NCI-H2196 treated with DMSO at 0.1 percent for 48 hours (cell line): ENCODE measurements around the gene STARD9.
A peak's percentile ranks its signal among the peaks of the same experiment; 100 is the strongest.

Experiments
- DNase-seq: peaks from one replicate; lab custom pipeline; 2025; ENCODE audit not compliant: unreplicated experiment; lab: John Stamatoyannopoulos, UW

STARD9 gene

DNA sequence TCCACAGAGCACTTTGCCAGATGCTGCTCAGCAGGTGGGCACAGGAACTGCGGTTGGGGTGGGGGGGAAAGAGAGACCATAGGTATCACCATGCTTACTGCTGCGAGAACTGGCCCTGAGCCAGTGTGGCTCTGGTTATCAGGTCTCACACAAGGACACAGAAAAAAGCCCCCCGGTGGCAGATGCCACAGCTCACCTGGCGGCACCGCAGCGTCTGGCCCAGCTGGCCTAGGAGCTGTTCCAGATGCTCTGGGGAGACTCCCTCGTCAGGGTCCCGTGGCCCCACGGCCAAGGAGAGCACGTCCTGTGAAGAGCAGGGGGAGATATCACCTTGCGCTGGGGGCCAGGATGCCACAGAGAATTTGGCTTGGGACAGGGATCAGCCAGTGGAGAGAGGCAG lies 150.7 kb downstream of the STARD9 start:
- DNase-seq = no peak

DNA sequence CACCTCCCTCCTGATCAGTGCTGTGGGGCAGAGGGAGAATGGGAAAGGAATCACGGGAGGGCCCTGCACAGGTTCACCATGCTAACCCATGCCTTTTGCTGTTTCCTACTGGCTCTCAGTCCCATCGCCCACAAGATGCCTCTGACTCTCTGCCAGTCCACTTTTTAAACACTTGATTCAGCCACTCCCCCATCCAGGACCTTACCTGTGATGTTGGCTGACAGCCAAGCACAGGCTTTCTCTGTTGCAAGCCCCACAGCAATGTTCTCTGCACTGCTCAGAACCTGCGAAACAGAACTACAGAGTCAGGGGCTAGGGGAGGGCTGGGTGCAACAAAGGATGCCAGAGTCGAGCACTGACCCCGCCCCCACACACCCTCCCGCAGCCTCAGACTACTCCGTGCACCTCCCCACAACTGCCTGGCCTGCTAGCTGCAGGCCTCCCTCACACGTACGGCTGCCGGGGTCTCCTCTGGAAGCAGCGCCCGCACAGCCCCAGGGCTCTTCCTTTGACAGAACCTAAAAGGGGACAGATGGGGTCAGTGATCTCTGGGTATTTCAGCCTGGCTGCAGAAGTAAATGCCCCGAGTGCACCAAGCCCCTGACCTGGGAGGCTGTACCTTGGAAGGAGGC lies 152.5 kb downstream of the STARD9 start:
- DNase-seq = no peak

DNA sequence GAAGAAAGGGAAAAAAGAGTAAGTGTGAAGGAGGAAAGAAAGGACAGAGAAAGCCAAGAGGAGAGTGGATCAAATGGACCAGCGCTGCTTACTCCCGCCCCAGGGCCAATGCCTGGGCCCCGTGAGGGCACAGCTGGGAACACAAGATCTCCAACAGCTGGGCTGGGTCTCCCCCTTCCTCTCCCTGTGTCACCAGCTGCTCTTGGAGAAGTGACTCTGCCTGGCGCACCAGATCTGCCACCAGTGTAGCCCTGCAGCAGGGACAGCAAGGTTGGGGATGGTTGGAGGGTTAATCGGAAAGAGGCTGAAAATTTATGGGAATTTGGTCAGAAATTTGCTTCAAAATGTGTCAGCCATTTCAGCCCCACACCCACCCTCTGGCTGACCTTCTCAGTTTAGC lies 153.2 kb downstream of the STARD9 start:
- DNase-seq = no peak

DNA sequence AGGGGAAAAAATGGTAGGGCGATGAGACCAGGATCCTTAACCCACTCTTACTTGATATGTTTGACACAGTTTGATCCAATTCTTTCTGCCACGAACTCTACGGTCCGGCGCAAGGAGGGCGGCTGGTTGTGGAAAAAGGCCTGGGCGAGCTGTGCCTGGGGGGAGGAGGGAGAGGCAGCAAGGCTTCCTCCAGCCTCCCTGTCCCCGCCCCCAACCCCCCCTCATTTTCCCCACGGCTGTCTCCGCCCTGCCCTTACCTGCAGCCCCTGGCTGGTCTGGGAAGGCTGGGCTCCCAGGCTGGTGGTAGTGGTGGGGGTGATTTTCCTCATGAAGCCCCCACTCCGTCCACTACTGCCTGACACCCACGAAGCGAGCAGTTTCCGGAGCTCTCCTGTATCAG lies 153.6 kb downstream of the STARD9 start:
- no peak for DNase-seq

DNA sequence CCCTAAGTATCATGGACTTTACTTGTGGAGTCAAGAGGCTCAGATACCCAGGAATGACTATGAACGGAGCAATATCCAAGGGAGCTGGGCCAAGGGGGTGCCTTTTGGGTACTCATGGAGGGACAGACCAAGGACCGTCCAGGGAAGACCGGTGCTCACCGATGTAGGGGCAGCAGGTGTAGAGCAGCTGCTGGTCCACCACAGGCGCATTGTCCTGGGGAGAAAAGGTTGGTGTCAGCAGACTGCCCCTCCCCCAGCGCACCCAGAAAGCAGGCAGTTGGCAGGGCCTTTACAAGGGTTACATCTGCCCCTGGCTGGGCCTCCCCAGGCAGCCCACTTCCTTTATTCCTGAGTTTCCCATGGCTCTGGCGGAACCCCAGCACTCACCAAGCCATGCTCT lies 154.0 kb downstream of the STARD9 start:
- no peak for DNase-seq

DNA sequence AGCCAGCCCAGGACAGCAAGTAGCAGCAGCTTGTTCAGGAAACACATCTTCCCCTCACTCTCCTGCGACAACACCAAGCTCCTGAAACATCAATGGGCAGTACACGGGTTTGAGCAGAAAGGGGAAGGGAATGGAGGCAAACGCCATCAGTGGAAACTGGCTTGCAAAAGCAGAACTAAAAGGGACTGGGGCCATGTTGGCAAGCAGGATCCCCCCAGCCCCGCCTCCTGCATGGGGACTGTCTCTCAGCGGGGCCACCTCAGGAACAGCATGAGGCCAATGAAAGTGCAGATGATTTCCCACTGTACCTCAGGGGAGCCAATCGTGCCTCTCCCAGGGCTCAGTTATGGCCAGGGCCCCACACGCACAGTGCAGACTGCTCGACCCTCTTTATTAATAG lies 154.7 kb downstream of the STARD9 start:
- DNase-seq = no peak

DNA sequence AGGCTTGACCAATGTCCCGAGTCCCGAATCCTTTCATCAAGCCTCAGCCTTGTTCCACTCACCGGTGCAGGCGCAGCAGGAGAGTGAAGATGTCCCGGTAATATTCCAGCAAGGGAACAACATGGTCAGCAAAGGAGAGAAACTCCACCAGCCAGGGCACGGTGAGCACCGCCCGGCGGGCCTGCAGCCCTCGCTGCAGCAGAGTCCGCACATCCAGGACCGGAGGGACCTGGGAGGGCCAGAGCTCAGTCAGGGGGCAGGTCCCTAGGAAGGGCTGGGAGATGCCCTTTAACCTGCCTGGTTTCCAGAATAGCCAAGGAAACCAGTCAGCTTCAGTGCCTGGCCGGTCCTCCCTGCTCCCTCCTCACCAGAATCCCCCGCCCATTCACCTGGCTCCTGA lies 155.1 kb downstream of the STARD9 start:
- DNase-seq = no peak

DNA sequence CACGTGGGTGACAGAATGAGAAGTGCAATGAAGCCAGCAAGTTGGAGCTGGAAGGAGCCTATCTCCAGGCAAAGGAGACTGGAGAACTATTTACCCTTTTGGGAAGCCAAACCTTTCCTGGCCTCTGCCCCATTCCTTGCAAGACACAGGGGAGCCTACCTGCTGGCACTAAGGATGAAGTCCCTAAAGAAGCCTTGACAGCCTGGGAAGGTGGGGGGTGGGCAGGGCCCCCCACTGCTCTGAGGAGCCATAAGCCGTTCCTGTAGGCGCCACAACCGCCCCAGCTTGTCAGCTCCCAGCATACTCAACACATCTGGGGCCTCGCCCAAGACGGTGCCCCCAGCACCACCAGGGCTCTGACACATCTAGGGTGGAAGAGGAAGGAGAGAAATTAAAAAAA lies 156.1 kb downstream of the STARD9 start:
- DNase-seq = no peak

DNA sequence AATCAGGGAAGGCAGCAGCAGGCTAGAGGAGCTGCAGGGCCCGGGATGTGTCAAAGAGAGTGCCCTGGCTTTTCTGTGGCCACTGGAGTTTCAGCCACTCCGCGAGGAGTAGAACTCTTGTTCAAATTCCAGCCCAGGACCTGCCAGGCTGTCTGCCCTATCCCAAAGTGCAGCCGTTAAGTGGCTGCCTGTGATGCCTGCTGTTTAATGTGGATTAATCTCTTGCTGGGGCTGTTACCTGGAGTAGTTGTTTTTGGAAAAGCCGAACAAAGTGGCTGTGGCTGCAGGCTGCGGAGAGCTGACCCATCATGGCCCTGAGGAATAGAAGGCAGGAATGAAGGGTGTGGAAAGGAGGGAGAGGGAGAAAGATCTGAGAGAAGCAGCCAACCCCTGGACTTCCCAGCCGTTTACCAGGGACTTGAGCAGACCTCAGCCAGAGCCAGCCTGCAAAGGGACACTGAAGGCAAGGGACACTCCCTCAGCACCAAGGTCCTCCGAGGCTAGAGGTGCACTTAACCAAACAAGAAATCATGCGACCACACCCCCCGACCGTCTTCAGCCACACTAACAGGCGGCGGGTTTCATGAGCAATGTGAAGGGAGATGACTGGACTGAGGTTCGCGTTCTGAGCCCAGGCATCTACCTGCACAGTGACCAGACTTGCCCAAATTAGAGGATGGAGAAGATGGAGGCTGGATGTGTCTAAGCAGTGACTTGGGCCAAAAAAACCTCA lies 156.9 kb downstream of the STARD9 start:
- no peak for DNase-seq

DNA sequence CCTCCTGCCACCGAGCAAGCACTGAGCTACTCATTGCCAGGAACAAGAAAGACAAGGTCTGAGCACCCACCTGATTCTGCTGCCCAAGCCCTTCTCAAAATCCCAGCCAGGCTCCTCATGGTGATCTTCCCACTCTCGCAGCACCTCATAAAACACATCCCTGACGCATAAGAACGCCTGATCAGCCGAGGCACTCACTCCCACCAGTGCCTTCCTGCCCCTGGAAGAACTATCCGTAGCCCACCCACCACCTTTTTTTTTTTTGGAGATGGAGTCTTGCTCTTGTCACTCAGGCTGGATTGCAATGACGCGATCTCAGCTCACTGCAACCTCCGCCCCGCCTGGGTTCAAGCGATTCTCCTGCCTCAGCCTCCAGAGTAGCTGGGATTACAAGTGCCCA lies 157.6 kb downstream of the STARD9 start:
- DNase-seq = no peak

DNA sequence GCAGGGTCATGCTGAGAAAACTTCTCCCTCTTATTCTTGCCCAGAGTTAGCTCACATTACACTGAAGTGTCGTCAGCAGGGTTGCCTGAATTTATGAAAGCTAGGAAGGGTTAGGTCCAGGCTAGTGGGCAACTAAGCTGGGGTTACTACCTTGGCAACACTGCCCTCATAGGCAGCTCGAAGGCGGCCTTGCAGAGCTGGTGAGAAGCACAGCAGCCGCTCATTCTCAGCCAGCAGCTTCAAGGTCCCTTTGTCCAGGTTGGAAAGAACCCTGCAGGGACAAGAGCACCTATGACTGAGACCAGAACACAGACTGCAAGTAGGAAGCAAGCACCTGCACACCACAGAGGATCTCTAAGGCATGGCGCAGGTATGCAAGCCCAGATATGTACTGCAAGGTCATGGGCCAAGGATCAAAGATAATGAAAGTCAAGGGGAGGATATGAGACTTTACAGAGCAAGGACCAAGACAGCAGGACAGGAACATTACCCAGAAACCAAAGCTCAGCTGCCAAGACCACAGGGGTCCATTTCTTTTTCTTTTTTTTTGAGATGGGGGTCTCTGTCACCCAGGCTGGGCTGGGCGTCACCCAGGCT lies 158.8 kb downstream of the STARD9 start:
- no peak for DNase-seq

DNA sequence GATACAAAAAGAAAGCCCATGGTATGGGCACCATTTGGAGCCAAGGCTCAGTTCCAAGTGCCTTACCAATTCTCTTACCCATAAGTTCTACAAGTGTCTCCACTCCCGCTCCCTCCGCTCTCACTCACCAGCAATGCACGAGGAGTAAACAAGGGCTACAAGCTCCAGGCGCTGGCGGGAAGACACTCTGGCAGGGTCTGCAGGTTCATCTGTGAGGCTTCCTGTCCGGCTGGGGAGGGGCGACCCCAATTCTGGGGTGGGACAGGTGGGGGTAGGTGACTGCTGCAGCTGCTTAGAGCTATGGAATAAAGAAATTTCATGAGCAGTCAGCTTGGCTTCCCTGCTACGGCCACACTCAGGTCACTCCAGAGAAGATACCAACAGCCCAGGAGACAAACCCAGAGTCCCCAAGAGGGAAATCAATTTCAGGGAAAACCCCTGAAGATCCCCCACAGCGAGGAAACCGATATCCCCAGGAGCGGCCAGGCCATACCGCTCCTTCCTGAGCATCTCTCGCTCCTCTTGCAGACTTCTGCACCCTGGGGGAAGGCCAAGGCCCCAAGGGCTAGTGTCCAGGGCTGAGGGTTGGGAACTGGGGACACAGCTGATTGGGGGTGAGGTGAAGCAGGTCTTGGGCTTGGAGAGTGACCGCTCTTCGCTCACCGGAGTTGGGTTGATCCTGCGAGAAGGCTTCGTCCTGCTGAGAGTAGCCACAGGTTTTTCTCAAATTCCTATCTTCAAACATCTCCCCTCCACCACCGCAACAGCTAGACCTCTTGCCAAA lies 160.2 kb downstream of the STARD9 start:
- DNase-seq = no peak

DNA sequence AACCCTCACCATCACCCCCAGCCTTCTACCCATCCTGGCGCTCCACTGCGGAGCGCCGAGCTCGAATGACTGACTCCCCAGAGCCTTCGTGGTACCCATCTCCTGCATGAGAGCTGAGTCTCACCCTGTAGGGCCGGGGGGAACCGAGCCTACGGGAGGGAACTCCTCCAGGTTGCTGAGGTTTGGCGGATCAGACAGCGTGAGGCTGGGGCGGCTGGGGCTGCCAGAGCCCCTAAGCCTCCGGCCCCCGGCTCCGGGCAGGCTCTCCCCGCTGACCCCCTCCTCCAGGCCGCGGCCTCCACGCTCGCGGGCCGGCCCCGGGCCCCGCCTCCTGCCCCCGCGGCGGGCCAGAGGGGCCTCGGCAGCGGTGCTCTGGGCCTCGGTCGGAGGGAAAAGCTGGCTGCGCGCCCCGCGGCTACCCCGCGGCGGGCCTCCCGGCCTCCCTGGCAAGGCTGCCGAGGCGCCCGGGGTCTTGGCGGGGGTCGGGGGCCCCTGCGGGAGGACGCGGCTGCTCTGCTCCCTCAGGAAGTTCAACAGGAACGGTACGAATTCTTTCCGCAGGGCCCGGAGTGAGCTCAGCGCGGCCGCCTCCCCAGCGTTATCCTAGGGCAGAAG lies 160.9 kb downstream of the STARD9 start:
- no peak for DNase-seq

DNA sequence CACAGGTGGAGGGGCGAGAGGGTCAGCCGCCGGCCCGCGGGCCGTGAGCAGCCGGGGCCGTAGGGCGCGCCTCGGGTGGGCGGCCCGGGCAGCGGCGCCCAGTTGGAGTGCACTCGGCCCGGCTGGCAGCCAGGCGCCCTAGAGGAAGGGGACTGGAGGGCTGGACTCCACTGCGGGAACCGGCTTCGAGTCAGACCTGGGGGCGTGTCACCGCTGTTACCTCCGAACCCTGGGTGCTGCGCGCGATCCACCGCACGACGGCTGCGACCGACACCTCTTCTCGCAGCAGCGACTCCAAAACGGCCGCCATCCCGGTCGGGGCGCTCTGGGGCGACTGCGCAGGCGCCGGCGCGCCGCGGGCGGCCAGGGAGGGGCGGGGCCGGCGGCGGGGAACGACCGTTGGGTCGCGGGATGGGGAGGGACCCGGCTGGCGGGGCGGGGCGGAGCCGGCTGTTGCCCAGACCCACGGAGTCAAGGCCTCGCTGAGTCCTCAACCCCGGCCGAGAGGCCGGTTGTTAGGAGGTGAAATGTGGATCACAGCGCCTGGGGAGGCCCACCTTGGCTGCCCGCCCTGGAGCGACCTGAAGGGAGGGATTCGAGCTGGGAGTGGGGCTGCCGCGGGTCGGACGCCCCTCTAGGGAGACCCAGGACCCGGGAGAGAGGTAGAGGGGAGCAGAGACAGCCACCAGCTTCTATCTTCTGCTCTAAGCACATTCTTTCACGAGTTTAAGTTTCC lies 161.6 kb downstream of the STARD9 start, which contains the start of gene CDAN1:
Gene CDAN1 (minus strand): TSS at position 336 of the 736 bp plus-strand sequence. CDS start 26 bp downstream, at position 310.
- DNase-seq = peak; percentile 15

DNA sequence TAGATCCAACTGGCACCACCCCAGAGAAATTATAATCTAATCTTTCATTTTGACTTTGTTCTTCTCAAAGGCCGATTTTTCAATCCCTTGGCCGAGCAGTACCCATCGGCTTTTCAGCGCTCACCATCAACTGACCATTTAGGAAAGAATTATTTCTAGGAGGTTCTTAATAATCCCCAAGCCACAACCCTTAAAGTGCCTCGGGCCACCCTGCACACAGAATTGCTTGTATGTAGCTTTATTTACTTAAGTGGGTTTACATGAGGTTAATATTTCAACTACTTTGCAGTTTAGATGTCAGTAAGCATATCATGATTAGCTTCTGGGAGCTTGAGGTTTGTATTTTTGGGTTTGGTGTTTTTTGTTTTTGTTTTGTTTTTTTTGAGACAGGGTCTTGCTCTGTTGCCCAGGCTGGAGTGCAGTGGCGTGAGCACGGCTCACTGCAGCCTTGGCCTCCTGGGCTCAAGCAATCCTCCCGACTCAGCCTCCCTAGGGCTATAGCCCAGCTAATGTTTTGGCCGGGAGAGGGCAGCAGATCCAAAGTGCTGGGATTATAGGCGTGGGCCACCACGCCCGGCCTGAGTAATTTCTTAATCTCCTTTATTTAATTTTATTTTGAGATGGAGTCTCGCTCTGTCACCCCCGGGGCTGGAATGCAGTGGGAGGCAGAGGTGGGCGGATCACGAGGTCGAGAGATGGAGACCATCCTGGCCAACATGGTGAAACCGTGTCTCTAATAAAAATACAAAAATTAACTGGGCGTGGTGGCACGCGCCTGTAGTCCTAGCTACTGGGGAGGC lies 162.3 kb downstream of the STARD9 start:
- DNase-seq = no peak

DNA sequence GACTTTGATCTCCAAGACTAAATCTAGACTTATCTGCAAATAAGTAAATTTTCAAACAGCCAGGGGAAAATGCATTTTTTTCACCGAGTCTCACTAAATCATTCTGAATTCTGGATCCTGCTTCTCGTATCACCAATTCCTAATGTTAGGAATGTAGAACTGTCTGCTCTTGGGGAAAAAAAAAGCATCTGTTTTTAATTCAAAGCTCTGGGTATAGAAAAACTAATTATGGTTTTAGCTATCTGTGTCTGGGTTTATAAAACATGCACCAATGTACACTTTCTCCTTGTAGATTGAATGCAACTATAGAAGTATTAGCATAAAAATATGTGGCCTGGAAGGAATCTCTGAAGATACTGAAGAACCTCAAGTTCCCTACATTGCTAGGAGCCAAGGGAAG lies 166.3 kb downstream of the STARD9 start:
- DNase-seq = no peak

DNA sequence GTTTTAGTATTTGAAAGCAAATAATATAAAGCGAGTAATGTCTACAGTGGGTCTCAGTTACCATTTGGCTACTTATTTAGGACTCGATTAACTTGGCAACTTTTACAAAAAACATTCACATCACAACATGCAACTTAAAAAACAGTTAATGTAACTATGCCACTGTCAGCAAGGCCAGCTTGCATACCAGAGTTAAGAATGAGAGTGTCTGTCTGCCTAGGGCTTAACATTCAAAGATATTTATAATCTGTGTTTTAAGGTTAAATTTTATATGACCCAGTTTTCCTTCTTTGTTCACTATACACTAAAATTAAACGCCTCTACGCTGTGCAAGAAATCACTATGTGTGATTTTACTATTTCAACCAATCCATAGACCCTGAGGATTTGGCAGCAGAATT lies 166.7 kb downstream of the STARD9 start:
- no peak for DNase-seq

DNA sequence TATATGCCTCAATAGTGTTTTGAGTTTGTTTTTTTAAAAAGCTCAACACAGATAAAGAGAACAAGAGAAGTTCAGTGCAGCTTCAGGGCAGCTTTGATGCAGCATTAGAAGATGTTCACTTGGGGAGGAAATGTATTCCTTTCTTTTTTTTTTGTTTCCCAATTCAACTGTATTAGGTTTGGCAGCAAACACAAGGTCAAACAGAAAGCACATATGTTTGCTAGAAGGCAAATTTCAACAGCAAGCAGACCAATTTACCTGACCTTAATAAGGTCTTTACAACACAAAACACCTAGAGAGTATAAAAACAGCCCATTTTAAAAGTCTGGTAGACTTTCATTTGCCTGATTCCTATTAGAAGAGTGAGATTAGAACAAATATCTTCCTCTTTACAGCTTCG lies 168.8 kb downstream of the STARD9 start:
- DNase-seq = no peak

DNA sequence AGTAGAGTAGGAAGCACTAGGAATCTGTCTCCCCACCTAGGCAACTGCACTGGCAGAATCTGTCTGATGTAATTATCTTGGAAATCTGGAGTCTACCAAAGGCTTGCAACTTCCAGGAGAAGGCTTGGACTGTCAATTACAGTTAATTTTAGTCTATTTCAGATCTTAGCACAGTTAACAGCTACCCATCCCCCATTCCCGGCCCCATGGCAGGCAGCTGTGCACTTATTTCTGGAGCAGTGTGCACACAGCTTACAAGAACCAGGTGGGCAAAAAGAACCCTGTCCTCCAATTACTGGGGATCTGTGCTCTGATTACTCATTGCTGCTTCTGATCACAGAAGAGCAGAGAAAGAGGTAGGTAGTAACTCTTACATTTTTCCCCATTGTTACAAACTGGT lies 173.9 kb downstream of the STARD9 start:
- no peak for DNase-seq

DNA sequence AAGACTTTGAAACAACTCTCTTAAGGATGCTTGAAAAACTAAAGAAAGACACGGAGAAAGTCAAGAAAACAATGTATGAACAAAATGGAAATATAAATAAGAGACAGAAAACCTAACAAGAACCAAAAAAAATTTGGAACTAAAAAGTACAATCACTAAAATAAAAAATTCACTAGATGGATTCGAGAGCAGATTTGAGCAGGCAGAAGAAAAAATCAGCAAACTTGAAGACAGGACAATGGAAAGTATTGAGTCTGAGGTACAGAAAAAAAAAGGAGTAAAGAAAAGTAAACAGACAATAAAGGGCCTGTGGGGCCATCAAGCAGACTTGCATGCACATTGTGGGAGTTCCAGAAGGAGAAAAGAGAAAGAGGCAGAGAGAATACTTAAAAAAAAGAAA lies 174.9 kb downstream of the STARD9 start:
- DNase-seq = no peak
